22Rv1 (cell line): ENCODE data around the gene TPRA1.

Source experiments
- CTCF ChIP-seq: fragments of 450-650 bp; IDR thresholded peaks from 2 replicates; pipeline ENCODE4 v1.5.1; 2017; ENCODE audit warnings: mild to moderate bottlenecking
- ZFX ChIP-seq: fragments of 450-650 bp; IDR thresholded peaks from 2 replicates; pipeline ENCODE4 v1.6.1; 2017; ENCODE audit warnings: antibody characterized with exemption, borderline replicate concordance

- no peak for TF ChIP-seq CTCF
- no peak for TF ChIP-seq ZFX
These were observed 21.4 kb downstream of the TPRA1 start for GRCh38 chr3:127569160-127569559.
